Measurements from ENCODE around the gene ABTB2. TPM values are rescaled to one million over a fixed set of nuclear protein-coding genes. Genes with fewer than 3 reads are reported as not detected.
A peak's percentile ranks its signal among the peaks of the same experiment; 100 is the strongest.

ABTB2 gene
- total and polyA plus RNA-seq, 7 donors, result 4.5 to 24.7 (median 18.5) TPM

- intact Hi-C loops (cut with DNase I), result loop anchor here (5.0 to 10.0 kb wide), 2 partner anchors 81 to 104 kb away; no protein-coding TSS in a partner anchor
- no peak for DNase-seq
- 52 to 55% (median 54%) methylated on average over 7 of the region's 7 CpGs for WGBS, 3 donors
- no peak for ATAC-seq
- no peaks in the 10 kb centered on the region for H3K36me3 ChIP-seq (ENCODE audit: insufficient read depth in 1 of 2, low read depth in 1 of 2)
- H3K27ac ChIP-seq, result no peak overlapping the region
- no peaks in the 10 kb centered on the region for H3K9me3 ChIP-seq
- no peak for TF ChIP-seq CTCF (IDR thresholded peaks at IDR 0.05)
- H3K4me1 ChIP-seq, result peaks cover 35% of the 10 kb centered on the region
- peaks cover 0 to 5% (median 0%) of the 10 kb centered on the region in 3 donors for H3K27me3 ChIP-seq (ENCODE audit: insufficient read depth in 3 of 3, low read length in 2 of 3)
- peak overlapping the region; percentile 88 for H3K4me3 ChIP-seq
Measured at GRCh38 chr11:34356130-34356529, 1.7 kb downstream of the ABTB2 start.

- H3K36me3 ChIP-seq (ENCODE audit: insufficient read depth in 1 of 2, low read depth in 1 of 2), result no peaks in the 10 kb centered on the region
- H3K4me3 ChIP-seq, result peak overlapping the region; percentile 88
- no peak overlapping the region for H3K27ac ChIP-seq
- intact Hi-C loops (cut with DNase I), result loop anchor here (2.0 to 10.0 kb wide), 3 partner anchors 43 to 103 kb away; no protein-coding TSS in a partner anchor
- no peaks in the 10 kb centered on the region for H3K9me3 ChIP-seq
- ATAC-seq (no peak), DNase-seq (no peak)
- 88 to 91% (median 90%) methylated on average over 3 of the region's 3 CpGs for WGBS, 3 donors
- H3K27me3 ChIP-seq (ENCODE audit: insufficient read depth in 3 of 3, low read length in 2 of 3), result peaks cover 0 to 5% (median 0%) of the 10 kb centered on the region in 3 donors
- H3K4me1 ChIP-seq, result peaks cover 39% of the 10 kb centered on the region
- TF ChIP-seq CTCF (IDR thresholded peaks at IDR 0.05), result no peak
Measured at GRCh38 chr11:34355726-34356125, 2.1 kb downstream of the ABTB2 start.

GRCh38 chr11:34354782-34355181 lies 3.0 kb downstream of the ABTB2 start:
- Histone ChIP-seq H3K9me3 (no peaks in the 10 kb centered on the region), H3K4me1 (peaks cover 47% of the 10 kb centered on the region), H3K36me3 (ENCODE audit: insufficient read depth in 1 of 2, low read depth in 1 of 2) (no peaks in the 10 kb centered on the region), H3K4me3 (peak overlapping the region; percentile 88), H3K27me3 (ENCODE audit: insufficient read depth in 3 of 3, low read length in 2 of 3) (peaks cover 0 to 5% (median 0%) of the 10 kb centered on the region in 3 donors), H3K27ac (no peak overlapping the region)
- ATAC-seq, result no peak
- intact Hi-C loops (cut with DNase I), result loop anchor here (2.0 to 10.0 kb wide), 3 partner anchors 42 to 102 kb away; no protein-coding TSS in a partner anchor
- no peak for TF ChIP-seq CTCF (IDR thresholded peaks at IDR 0.05)
- DNase-seq, result no peak

- ATAC-seq (no peak), DNase-seq (no peak)
- no peak overlapping the region for H3K27ac ChIP-seq
- H3K4me1 ChIP-seq, result peaks cover 56% of the 10 kb centered on the region
- H3K9me3 ChIP-seq, result no peaks in the 10 kb centered on the region
- peaks cover 0 to 5% (median 0%) of the 10 kb centered on the region in 3 donors for H3K27me3 ChIP-seq (ENCODE audit: insufficient read depth in 3 of 3, low read length in 2 of 3)
- no peak overlapping the region for H3K4me3 ChIP-seq
- intact Hi-C loops (cut with DNase I), result loop anchor here in 1 of 2 donors (2.0 to 10.0 kb wide), 2 partner anchors 41 to 79 kb away; no protein-coding TSS in a partner anchor
- TF ChIP-seq CTCF (IDR thresholded peaks at IDR 0.05), result no peak
- H3K36me3 ChIP-seq (ENCODE audit: insufficient read depth in 1 of 2, low read depth in 1 of 2), result no peaks in the 10 kb centered on the region
- WGBS, 3 donors, result 84 to 96% (median 94%) methylated on average over 4 of the region's 4 CpGs
Measured at GRCh38 chr11:34353881-34354280, 3.9 kb downstream of the ABTB2 start.

Data from psoas muscle (tissue), 8 donors.